AG09309 (cell line): Measurements from ENCODE around the gene ZSCAN12.

Source experiments
- DNase-seq: peaks from one replicate; pipeline ENCODE4 v3.0.0-alpha.2; 2010; ENCODE audit warnings: low read depth
- H3K4me3 ChIP-seq: 2 replicates; pipeline ENCODE4 v1.5.1; 2011; ENCODE audit warnings: mild to moderate bottlenecking, low read depth, low read length, moderate library complexity; ENCODE audit not compliant: control insufficient read depth
- CTCF ChIP-seq: IDR thresholded peaks from 2 replicates; pipeline ENCODE4 v1.5.1; 2011; ENCODE audit warnings: mild to moderate bottlenecking, low read depth, low read length, inconsistent platforms; ENCODE audit not compliant: insufficient read depth, control insufficient read depth; ENCODE audit errors: missing control alignments

The ZSCAN12 gene

GRCh38 chr6:28349892-28350737 lies 49.4 kb downstream of the ZSCAN12 start, which contains the start of gene ZKSCAN3:
TSS of gene ZKSCAN3 (plus strand) at chr6:28349947. CDS start at chr6:28359587, 9,640 bp downstream.
- no peak for TF ChIP-seq CTCF
- DNase-seq: no peak
- H3K4me3 ChIP-seq: peak within 1 kb of the TSS; percentile 85

GRCh38 chr6:28349344-28349891 lies 50.1 kb downstream of the ZSCAN12 start:
- peak overlapping the region; percentile 85 for H3K4me3 ChIP-seq
- no peak for TF ChIP-seq CTCF
- no peak for DNase-seq

GRCh38 chr6:28347119-28347518 lies 52.4 kb downstream of the ZSCAN12 start:
- no peak for TF ChIP-seq CTCF
- no peak for DNase-seq

GRCh38 chr6:28345201-28345600 lies 54.3 kb downstream of the ZSCAN12 start:
- no peak for DNase-seq
- no peak for TF ChIP-seq CTCF
- no peak overlapping the region for H3K4me3 ChIP-seq

More at GRCh38 chr6:28347119-28347518, 52.4 kb downstream of the ZSCAN12 start:
- no peak overlapping the region for H3K4me3 ChIP-seq

- no peak overlapping the region for H3K4me3 ChIP-seq
- no peak for TF ChIP-seq CTCF
- DNase-seq: no peak
Observed at GRCh38 chr6:28343898-28344677, 55.5 kb downstream of the ZSCAN12 start.

GRCh38 chr6:28340310-28341095 lies 59.0 kb downstream of the ZSCAN12 start:
- TF ChIP-seq CTCF: no peak
- H3K4me3 ChIP-seq: no peak overlapping the region
- no peak for DNase-seq
